K562 (cell line): Measurements from ENCODE around the gene LGI4. TPM values are rescaled to one million over a fixed set of nuclear protein-coding genes. Genes with fewer than 3 reads are reported as not detected.

ENCODE experiments used
- ETV5 ChIP-seq: sonication (generic); formaldehyde crosslinking; IDR thresholded peaks from 2 replicates; pipeline ENCODE4 v1.4.0; 2020; ENCODE audit warnings: low read depth, mild to moderate bottlenecking, missing genetic modification reagents
- MCM3 ChIP-seq: fragments of 450-650 bp; IDR thresholded peaks from 2 replicates; pipeline ENCODE4 v1.6.1; 2016
- ZNF175 ChIP-seq: fragments of 200-800 bp; sonication (Bioruptor generic); IDR thresholded peaks from 2 replicates; pipeline ENCODE4 v1.6.1; 2016; ENCODE audit warnings: low read depth, mild to moderate bottlenecking, missing genetic modification characterization, missing compliant biosample characterization
- ZNF436 ChIP-seq: fragments of 250-450, 450-650 bp; sonication (Bioruptor Pico); formaldehyde crosslinking; IDR thresholded peaks from 2 replicates; pipeline ENCODE4 v1.7.0; 2020; ENCODE audit warnings: mild to moderate bottlenecking
- polyA plus RNA-seq, 8 experiments: library from polyadenylated mRNA; depleted of rRNA in 4 of 8; stranded (reverse) in 5 of 8; unstranded in 3 of 8; fragments of >200 nt; fragmentation: Nextera tagmentation in 2 of 8; fragmentation: Illumina TruSeq in 1 of 8; extraction: Ambion mirVana in 2 of 8; extraction: Trizol in 1 of 8; gene quantifications; 2 replicates each; pipeline versions ENCODE4 v1.2.1 to v1.2.3, GENCODE V29; 2011 to 2014; ENCODE audit warnings: inconsistent platforms in 1 of 8, missing spikeins in 1 of 8
- total RNA-seq, 7 experiments: library from RNA; depleted of rRNA in 6 of 7; stranded (reverse); fragments of >200 nt in 6 of 7; fragmentation: Illumina TruSeq in 2 of 7; extraction: Trizol in 2 of 7; gene quantifications; 2 replicates each; pipeline versions ENCODE4 v1.2.1 to v1.2.3, GENCODE V29; 2011 to 2021; ENCODE audit warnings: low replicate concordance in 1 of 7
- TF ChIP-seq, protein P1 (sequence below): fragments of 250-450 bp; sonication (Bioruptor Pico); IDR thresholded peaks from 2 replicates; pipeline ENCODE4 v1.4.0; 2020; ENCODE audit warnings: borderline replicate concordance
- TF ChIP-seq, protein P2 (sequence below): fragments of 450-650 bp; IDR thresholded peaks from 2 replicates; pipeline ENCODE4 v1.7.1; 2018; ENCODE audit warnings: mild to moderate bottlenecking, low read depth; ENCODE audit not compliant: partially characterized antibody
- TF ChIP-seq, protein P3 (sequence below): conservative IDR thresholded peaks from 2 replicates; pipeline ENCODE4 v1.6.1; 2011; ENCODE audit warnings: low read depth, mild to moderate bottlenecking, low read length; ENCODE audit not compliant: control insufficient read depth
- TF ChIP-seq, protein P4 (sequence below): fragments of 200-600 bp; sonication (generic); IDR thresholded peaks from one replicate; pipeline ENCODE4 v1.6.1; 2012; ENCODE audit warnings: mild to moderate bottlenecking, low read depth, low read length, inconsistent platforms

LGI4 gene
- total and polyA plus RNA-seq, 9 of the 15 experiments (the other 6 are each of a cell fraction or from before 2014, with no cell fraction given): 0.14 to 0.30 (median 0.24) TPM; not detected in 4

DNA sequence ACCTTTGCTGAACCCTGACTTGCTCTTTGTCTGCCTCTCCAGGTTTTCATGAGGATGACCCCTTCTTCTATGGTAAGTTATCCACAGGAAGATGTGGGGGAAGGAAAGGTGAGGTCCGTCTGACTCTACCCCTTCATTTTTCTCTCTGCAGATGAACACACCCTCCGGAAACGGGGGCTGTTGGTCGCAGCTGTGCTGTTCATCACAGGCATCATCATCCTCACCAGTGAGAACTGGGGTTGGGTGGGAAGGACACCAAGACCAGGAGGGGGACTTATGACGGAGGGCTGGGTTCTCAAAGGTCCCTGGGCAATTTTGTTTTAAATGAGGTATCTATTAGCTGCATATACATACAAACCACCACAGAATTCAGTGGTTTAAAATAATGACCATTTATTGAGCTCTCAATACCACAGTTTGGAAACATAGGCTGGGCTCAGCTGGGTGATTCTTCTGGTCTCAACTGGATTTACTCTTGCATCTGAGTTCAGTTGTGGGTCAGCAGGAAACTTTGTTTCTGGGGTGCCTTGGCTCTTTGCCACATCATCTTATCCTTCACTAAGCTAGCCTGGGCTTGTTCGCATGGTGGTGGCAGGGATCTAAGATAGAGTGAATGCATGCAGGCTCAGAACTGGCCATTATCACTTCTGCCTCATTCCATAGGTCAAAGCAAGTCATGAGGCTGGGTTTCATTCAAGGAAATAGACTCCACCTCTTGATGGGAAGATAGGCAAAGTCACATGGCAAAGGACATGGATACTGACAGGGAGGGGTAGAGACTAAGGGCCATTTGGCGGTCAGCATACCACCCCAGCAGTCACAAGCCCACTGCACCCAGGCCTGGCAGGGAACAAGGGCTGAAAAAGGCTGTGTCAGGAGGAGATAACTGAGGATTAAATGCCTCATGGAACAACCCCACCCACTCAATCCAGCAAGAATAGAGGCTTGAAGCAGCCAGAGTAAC, 31.5 kb upstream of the LGI4 start (continued):
- TF ChIP-seq, protein P1, sequence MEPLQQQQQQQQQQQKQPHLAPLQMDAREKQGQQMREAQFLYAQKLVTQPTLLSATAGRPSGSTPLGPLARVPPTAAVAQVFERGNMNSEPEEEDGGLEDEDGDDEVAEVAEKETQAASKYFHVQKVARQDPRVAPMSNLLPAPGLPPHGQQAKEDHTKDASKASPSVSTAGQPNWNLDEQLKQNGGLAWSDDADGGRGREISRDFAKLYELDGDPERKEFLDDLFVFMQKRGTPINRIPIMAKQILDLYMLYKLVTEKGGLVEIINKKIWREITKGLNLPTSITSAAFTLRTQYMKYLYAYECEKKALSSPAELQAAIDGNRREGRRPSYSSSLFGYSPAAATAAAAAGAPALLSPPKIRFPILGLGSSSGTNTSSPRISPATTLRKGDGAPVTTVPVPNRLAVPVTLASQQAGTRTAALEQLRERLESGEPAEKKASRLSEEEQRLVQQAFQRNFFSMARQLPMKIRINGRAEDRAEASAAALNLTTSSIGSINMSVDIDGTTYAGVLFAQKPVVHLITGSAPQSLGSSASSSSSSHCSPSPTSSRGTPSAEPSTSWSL: no peak
- TF ChIP-seq, protein P2, sequence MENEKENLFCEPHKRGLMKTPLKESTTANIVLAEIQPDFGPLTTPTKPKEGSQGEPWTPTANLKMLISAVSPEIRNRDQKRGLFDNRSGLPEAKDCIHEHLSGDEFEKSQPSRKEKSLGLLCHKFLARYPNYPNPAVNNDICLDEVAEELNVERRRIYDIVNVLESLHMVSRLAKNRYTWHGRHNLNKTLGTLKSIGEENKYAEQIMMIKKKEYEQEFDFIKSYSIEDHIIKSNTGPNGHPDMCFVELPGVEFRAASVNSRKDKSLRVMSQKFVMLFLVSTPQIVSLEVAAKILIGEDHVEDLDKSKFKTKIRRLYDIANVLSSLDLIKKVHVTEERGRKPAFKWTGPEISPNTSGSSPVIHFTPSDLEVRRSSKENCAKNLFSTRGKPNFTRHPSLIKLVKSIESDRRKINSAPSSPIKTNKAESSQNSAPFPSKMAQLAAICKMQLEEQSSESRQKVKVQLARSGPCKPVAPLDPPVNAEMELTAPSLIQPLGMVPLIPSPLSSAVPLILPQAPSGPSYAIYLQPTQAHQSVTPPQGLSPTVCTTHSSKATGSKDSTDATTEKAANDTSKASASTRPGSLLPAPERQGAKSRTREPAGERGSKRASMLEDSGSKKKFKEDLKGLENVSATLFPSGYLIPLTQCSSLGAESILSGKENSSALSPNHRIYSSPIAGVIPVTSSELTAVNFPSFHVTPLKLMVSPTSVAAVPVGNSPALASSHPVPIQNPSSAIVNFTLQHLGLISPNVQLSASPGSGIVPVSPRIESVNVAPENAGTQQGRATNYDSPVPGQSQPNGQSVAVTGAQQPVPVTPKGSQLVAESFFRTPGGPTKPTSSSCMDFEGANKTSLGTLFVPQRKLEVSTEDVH: no peak
- TF ChIP-seq, protein P3, sequence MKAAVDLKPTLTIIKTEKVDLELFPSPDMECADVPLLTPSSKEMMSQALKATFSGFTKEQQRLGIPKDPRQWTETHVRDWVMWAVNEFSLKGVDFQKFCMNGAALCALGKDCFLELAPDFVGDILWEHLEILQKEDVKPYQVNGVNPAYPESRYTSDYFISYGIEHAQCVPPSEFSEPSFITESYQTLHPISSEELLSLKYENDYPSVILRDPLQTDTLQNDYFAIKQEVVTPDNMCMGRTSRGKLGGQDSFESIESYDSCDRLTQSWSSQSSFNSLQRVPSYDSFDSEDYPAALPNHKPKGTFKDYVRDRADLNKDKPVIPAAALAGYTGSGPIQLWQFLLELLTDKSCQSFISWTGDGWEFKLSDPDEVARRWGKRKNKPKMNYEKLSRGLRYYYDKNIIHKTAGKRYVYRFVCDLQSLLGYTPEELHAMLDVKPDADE: no peak
- TF ChIP-seq ZNF175 (CRISPR knock-in tag) (peak; percentile 45; the same call in 1 of the 2 replicates), MCM3 (no peak), ZNF436 (CRISPR knock-in tag) (no peak), ETV5 (CRISPR knock-in tag) (no peak)
- TF ChIP-seq, protein P4, sequence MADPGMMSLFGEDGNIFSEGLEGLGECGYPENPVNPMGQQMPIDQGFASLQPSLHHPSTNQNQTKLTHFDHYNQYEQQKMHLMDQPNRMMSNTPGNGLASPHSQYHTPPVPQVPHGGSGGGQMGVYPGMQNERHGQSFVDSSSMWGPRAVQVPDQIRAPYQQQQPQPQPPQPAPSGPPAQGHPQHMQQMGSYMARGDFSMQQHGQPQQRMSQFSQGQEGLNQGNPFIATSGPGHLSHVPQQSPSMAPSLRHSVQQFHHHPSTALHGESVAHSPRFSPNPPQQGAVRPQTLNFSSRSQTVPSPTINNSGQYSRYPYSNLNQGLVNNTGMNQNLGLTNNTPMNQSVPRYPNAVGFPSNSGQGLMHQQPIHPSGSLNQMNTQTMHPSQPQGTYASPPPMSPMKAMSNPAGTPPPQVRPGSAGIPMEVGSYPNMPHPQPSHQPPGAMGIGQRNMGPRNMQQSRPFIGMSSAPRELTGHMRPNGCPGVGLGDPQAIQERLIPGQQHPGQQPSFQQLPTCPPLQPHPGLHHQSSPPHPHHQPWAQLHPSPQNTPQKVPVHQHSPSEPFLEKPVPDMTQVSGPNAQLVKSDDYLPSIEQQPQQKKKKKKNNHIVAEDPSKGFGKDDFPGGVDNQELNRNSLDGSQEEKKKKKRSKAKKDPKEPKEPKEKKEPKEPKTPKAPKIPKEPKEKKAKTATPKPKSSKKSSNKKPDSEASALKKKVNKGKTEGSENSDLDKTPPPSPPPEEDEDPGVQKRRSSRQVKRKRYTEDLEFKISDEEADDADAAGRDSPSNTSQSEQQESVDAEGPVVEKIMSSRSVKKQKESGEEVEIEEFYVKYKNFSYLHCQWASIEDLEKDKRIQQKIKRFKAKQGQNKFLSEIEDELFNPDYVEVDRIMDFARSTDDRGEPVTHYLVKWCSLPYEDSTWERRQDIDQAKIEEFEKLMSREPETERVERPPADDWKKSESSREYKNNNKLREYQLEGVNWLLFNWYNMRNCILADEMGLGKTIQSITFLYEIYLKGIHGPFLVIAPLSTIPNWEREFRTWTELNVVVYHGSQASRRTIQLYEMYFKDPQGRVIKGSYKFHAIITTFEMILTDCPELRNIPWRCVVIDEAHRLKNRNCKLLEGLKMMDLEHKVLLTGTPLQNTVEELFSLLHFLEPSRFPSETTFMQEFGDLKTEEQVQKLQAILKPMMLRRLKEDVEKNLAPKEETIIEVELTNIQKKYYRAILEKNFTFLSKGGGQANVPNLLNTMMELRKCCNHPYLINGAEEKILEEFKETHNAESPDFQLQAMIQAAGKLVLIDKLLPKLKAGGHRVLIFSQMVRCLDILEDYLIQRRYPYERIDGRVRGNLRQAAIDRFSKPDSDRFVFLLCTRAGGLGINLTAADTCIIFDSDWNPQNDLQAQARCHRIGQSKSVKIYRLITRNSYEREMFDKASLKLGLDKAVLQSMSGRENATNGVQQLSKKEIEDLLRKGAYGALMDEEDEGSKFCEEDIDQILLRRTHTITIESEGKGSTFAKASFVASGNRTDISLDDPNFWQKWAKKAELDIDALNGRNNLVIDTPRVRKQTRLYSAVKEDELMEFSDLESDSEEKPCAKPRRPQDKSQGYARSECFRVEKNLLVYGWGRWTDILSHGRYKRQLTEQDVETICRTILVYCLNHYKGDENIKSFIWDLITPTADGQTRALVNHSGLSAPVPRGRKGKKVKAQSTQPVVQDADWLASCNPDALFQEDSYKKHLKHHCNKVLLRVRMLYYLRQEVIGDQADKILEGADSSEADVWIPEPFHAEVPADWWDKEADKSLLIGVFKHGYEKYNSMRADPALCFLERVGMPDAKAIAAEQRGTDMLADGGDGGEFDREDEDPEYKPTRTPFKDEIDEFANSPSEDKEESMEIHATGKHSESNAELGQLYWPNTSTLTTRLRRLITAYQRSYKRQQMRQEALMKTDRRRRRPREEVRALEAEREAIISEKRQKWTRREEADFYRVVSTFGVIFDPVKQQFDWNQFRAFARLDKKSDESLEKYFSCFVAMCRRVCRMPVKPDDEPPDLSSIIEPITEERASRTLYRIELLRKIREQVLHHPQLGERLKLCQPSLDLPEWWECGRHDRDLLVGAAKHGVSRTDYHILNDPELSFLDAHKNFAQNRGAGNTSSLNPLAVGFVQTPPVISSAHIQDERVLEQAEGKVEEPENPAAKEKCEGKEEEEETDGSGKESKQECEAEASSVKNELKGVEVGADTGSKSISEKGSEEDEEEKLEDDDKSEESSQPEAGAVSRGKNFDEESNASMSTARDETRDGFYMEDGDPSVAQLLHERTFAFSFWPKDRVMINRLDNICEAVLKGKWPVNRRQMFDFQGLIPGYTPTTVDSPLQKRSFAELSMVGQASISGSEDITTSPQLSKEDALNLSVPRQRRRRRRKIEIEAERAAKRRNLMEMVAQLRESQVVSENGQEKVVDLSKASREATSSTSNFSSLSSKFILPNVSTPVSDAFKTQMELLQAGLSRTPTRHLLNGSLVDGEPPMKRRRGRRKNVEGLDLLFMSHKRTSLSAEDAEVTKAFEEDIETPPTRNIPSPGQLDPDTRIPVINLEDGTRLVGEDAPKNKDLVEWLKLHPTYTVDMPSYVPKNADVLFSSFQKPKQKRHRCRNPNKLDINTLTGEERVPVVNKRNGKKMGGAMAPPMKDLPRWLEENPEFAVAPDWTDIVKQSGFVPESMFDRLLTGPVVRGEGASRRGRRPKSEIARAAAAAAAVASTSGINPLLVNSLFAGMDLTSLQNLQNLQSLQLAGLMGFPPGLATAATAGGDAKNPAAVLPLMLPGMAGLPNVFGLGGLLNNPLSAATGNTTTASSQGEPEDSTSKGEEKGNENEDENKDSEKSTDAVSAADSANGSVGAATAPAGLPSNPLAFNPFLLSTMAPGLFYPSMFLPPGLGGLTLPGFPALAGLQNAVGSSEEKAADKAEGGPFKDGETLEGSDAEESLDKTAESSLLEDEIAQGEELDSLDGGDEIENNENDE: no peak
